MCF 10A (cell line): Measurements from ENCODE around the gene ERGIC3. TPM values are rescaled to one million over a fixed set of nuclear protein-coding genes. Genes with fewer than 3 reads are reported as not detected.
A peak's percentile ranks its signal among the peaks of the same experiment; 100 is the strongest.

ENCODE experiments used
- BruUV-seq: library from RNA; stranded (reverse); fragments of 400-500 nt; replicated peaks from 2 replicates; lab custom pipeline; 2021; lab: Mats Ljungman, UMichigan
- CTCF ChIA-PET: fragments of 300-600 bp; sonication (Branson Sonifier 250); formaldehyde crosslinking; extraction: SDS; loops from one replicate; lab custom pipeline; 2021; ENCODE audit warnings: antibody characterized with exemption, inconsistent platforms; lab: Yijun Ruan, JAX
- POLR2A ChIA-PET: fragments of 300-600, 350-650 bp; sonication (Branson Sonifier 250); formaldehyde crosslinking; extraction: SDS; loops from one replicate; lab custom pipeline; 2020; ENCODE audit warnings: antibody characterized with exemption, inconsistent platforms; lab: Yijun Ruan, JAX
- DNase-seq: peaks from one replicate; pipeline ENCODE4 v3.0.0-alpha.2; 2018; ENCODE audit not compliant: unreplicated experiment
- H3K27ac Mint-ChIP-seq: one replicate; pipeline ENCODE4 v1.8.0; 2022; ENCODE audit warnings: mild to moderate bottlenecking, low read depth, mixed read lengths; ENCODE audit not compliant: unreplicated experiment
- H3K27me3 Mint-ChIP-seq: one replicate; pipeline ENCODE4 v1.8.0; 2022; ENCODE audit warnings: mixed read lengths; ENCODE audit not compliant: insufficient read depth, unreplicated experiment
- H3K36me3 Mint-ChIP-seq: one replicate; pipeline ENCODE4 v1.8.0; 2022; ENCODE audit warnings: mild to moderate bottlenecking, moderate library complexity, mixed read lengths; ENCODE audit not compliant: insufficient read depth, unreplicated experiment
- H3K4me1 Mint-ChIP-seq: one replicate; pipeline ENCODE4 v1.8.0; 2022; ENCODE audit warnings: mixed read lengths; ENCODE audit not compliant: insufficient read depth, unreplicated experiment
- H3K4me3 Mint-ChIP-seq: one replicate; pipeline ENCODE4 v1.8.0; 2022; ENCODE audit warnings: mild to moderate bottlenecking, moderate library complexity, mixed read lengths; ENCODE audit not compliant: unreplicated experiment
- H3K9me3 Mint-ChIP-seq: one replicate; pipeline ENCODE4 v1.8.0; 2022; ENCODE audit warnings: mixed read lengths; ENCODE audit not compliant: unreplicated experiment
- CTCF ChIP-seq: fragments of 200-600 bp; IDR thresholded peaks from one replicate; pipeline ENCODE4 v1.8.0; 2022; ENCODE audit warnings: antibody characterized with exemption, mild to moderate bottlenecking; ENCODE audit not compliant: unreplicated experiment
- intact Hi-C: fragments of 100-400 bp; cut with micrococcal nuclease; formaldehyde crosslinking; loops from 2 replicates; pipeline ENCODE4 v1.14.1; 2022
- total RNA-seq: library from RNA; stranded (reverse); gene quantifications from 2 replicates; pipeline ENCODE4 v1.2.3, GENCODE V29; 2022

ERGIC3 gene
- total RNA-seq, 1 experiment from 2014 or later: 222 TPM

GRCh38 chr20:35506872-35507638 lies 34.8 kb upstream of the ERGIC3 start:
- H3K4me3 Mint-ChIP-seq: no peak overlapping the region
- no peaks in the 10 kb centered on the region for H3K4me1 Mint-ChIP-seq
- H3K27me3 Mint-ChIP-seq: no peaks in the 10 kb centered on the region
- CTCF ChIA-PET: no interaction called here
- H3K36me3 Mint-ChIP-seq: peaks cover 47% of the 10 kb centered on the region
- POLR2A ChIA-PET: interaction anchor here (0.5 to 1.2 kb wide), 4 partner anchors 9 to 158 kb away, joined by 3 to 4 read pairs (median 4); partner anchors contain the start of gene ERGIC3
- no peak for TF ChIP-seq CTCF
- H3K9me3 Mint-ChIP-seq: no peaks in the 10 kb centered on the region
- intact Hi-C loops: no loop called here
- no TSS peak for BruUV-seq
- no peak overlapping the region for H3K27ac Mint-ChIP-seq
- no peak for DNase-seq

- CTCF ChIA-PET: interaction anchor here (0.6 kb wide), 1 partner anchor 55 kb away, joined by 4 read pairs; no protein-coding TSS in a partner anchor
- intact Hi-C loops: no loop called here
- H3K27ac Mint-ChIP-seq: no peak overlapping the region
- H3K9me3 Mint-ChIP-seq: no peaks in the 10 kb centered on the region
- no peaks in the 10 kb centered on the region for H3K4me1 Mint-ChIP-seq
- peaks cover 43% of the 10 kb centered on the region for H3K36me3 Mint-ChIP-seq
- BruUV-seq: no TSS peak
- H3K27me3 Mint-ChIP-seq: no peaks in the 10 kb centered on the region
- H3K4me3 Mint-ChIP-seq: no peak overlapping the region
- no peak for TF ChIP-seq CTCF
- no peak for DNase-seq
- POLR2A ChIA-PET: interaction anchor here (0.8 to 1.3 kb wide), 2 partner anchors 11 to 13 kb away, joined by 3 read pairs; no protein-coding TSS in a partner anchor
Measured at GRCh38 chr20:35508493-35509218, 33.2 kb upstream of the ERGIC3 start.

- POLR2A ChIA-PET: interaction anchor here (0.6 to 1.7 kb wide), 7 partner anchors 8 to 1032 kb away, joined by 3 to 5 read pairs (median 4); partner anchors contain the start of gene RBM39
- H3K4me3 Mint-ChIP-seq: no peak overlapping the region
- H3K36me3 Mint-ChIP-seq: peaks cover 30% of the 10 kb centered on the region
- CTCF ChIA-PET: interaction anchor here (0.6 to 3.0 kb wide), 17 partner anchors 8 to 299 kb away, joined by 3 to 17 read pairs (median 3); no protein-coding TSS in a partner anchor
- intact Hi-C loops: loop anchor here (2.0 to 10.0 kb wide), 3 partner anchors 104 to 444 kb away; partner anchors contain the start of genes NFS1, ROMO1, SCAND1 and SPAG4
- TSS peak; percentile 76 for BruUV-seq
- no peak overlapping the region for H3K27ac Mint-ChIP-seq
- H3K4me1 Mint-ChIP-seq: peaks cover 6% of the 10 kb centered on the region
- TF ChIP-seq CTCF: no peak
- H3K9me3 Mint-ChIP-seq: no peaks in the 10 kb centered on the region
- H3K27me3 Mint-ChIP-seq: no peaks in the 10 kb centered on the region
- no peak for DNase-seq
Measured at GRCh38 chr20:35510951-35511735, 30.7 kb upstream of the ERGIC3 start.
